HL-60/S4 (cell line): Measurements from ENCODE around the gene ESRRA.

ENCODE experiments used
- in situ Hi-C: fragments of 300-500 bp; cut with MboI; formaldehyde crosslinking; loops from 2 replicates; pipeline ENCODE4 v1.14.3; 2022; ENCODE audit warnings: low sequenced_read_pairs

The ESRRA gene

GRCh38 chr11:64291262-64291751 lies 14.0 kb upstream of the ESRRA start, which contains the start of gene KCNK4:
Gene KCNK4, plus strand, starts transcription at chr11:64291302. Its CDS starts 1,717 bp downstream, at chr11:64293019.
- in situ Hi-C loops: no loop called here

- in situ Hi-C loops: no loop called here
These were observed 13.4 kb upstream of the ESRRA start for GRCh38 chr11:64291752-64292459.

- in situ Hi-C loops: no loop called here
These were observed 12.7 kb upstream of the ESRRA start for GRCh38 chr11:64292460-64293254.

GRCh38 chr11:64294774-64295173 lies 10.6 kb upstream of the ESRRA start:
- in situ Hi-C loops: no loop called here

- in situ Hi-C loops: no loop called here
These were observed 9.6 kb upstream of the ESRRA start for GRCh38 chr11:64295760-64296159.

- in situ Hi-C loops: no loop called here
These were observed 9.1 kb upstream of the ESRRA start for GRCh38 chr11:64296236-64296635.

GRCh38 chr11:64296830-64297698 lies 8.3 kb upstream of the ESRRA start:
- in situ Hi-C loops: no loop called here

GRCh38 chr11:64297699-64298358 lies 7.5 kb upstream of the ESRRA start:
- in situ Hi-C loops: no loop called here

- in situ Hi-C loops: no loop called here
These were observed 6.1 kb upstream of the ESRRA start for GRCh38 chr11:64298966-64299846.

GRCh38 chr11:64299847-64300648 lies 5.3 kb upstream of the ESRRA start, which contains the start of gene CATSPERZ:
Gene CATSPERZ, plus strand, starts transcription at chr11:64300358. Its CDS starts 53 bp downstream, at chr11:64300411.
- in situ Hi-C loops: no loop called here

- in situ Hi-C loops: no loop called here
These were observed 2.0 kb upstream of the ESRRA start for GRCh38 chr11:64303109-64304031.

- in situ Hi-C loops: no loop called here
These were observed 1.4 kb upstream of the ESRRA start for GRCh38 chr11:64304032-64304315.

- in situ Hi-C loops: no loop called here
These were observed 830 bp upstream of the ESRRA start for GRCh38 chr11:64304316-64305072.

GRCh38 chr11:64305691-64306562 lies 603 bp downstream of the ESRRA start:
- in situ Hi-C loops: no loop called here

GRCh38 chr11:64306563-64306875 lies 1.2 kb downstream of the ESRRA start:
- in situ Hi-C loops: no loop called here

GRCh38 chr11:64306876-64307622 lies 1.7 kb downstream of the ESRRA start:
- in situ Hi-C loops: no loop called here
